NCI-H1048 (cell line): ENCODE results near the gene ACP3.
A peak's percentile ranks its signal among the peaks of the same experiment; 100 is the strongest.
"Not testable (repeated sequence)": the region's sequence is repeated elsewhere in the genome, so short reads cannot be mapped to it uniquely, and the experiment has no call there.

ENCODE experiments used
- DNase-seq: peaks from one replicate; lab custom pipeline; 2025; lab: John Stamatoyannopoulos, UW

The ACP3 gene

GRCh38 chr3:132360717-132361116, 43.5 kb downstream of the ACP3 start:
- no peak for DNase-seq

- no peak for DNase-seq
Observed at GRCh38 chr3:132362329-132362728, 45.1 kb downstream of the ACP3 start.

GRCh38 chr3:132368515-132368914, 51.3 kb downstream of the ACP3 start:
- DNase-seq = no peak

GRCh38 chr3:132368962-132369361, 51.8 kb downstream of the ACP3 start:
- no peak for DNase-seq

DNA sequence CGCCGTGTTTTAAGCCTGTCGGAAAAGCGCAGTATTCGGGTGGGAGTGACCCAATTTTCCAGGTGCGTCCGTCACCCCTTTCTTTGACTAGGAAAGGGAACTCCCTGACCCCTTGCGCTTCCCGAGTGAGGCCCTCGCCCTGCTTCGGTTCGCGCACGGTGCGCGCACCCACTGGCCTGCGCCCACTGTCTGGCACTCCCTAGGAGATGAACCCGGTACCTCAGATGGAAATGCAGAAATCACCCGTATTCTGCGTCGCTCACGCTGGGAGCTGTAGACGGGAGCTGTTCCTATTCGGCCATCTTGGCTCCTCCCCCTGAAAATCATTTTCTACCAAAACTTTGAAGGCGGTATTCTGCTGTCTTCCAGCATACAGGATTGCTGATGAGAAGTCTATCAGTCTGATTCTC, 59.7 kb downstream of the ACP3 start:
- not testable (repeated sequence) for DNase-seq

DNA sequence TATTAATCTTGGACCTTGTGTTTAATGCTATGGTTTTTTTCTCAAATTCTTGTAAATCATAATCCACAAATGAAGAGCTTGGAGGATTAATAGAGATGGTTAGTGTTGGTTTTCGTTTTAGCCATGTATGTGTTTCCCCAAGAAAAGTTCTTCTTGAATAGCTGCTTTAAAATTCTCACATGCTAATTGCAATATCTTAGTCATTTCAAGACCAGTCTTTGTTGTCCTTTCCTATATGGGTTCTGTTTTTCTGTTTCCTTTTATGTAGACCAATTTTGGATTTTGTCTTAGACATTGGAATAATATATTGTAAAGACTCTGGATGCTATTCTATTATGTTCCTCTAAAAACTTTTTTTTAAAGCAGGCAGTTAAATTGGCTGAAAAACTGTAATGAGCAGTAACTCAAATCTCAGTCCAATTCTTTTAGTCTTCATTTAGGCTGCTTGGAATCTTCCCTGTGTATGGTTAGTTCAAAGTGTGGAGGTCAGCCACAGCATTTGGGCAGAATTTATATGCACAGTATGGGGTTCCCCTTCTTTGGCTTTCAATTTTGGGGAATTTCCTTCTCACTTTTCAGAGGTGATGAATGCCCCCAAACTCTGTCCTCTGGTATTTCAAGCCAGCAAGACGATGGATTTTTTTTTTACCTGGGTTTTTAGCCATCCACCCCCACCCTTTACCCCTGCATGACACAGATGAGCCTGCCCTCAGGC, 61.0 kb downstream of the ACP3 start:
- DNase-seq = no peak

- DNase-seq = no peak
Observed at GRCh38 chr3:132378846-132379245, 61.6 kb downstream of the ACP3 start.

GRCh38 chr3:132380920-132381319, 63.7 kb downstream of the ACP3 start:
- DNase-seq = no peak

DNA sequence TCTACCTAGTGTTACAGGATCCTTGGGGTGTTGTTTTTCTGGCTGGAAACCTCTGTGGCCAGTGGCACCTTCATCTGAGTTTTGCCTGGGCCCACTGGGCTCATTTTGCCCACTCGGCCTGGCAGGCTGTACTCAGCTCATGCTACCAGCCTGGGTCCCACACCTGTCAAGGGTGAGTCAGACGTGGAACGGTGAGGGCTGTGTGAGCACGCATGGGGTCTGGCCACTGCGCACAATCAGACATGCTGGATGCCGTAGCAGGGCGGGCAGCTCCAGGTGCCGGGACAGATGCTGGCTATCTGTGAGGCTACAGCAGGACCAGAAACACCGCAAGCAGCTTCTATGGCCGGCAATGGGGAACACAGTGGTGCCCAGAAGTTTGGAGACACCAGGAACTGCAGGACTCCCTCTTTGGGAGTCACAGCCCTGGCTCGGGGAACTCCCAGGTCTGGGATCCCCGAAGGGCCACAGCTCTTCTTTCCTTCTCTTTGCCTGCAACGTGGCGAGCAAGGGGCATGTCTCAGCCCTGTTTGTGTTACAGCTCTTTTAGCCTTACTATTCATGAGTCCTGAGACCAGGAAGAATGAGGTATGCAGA, 64.2 kb downstream of the ACP3 start:
- DNase-seq = no peak

DNA sequence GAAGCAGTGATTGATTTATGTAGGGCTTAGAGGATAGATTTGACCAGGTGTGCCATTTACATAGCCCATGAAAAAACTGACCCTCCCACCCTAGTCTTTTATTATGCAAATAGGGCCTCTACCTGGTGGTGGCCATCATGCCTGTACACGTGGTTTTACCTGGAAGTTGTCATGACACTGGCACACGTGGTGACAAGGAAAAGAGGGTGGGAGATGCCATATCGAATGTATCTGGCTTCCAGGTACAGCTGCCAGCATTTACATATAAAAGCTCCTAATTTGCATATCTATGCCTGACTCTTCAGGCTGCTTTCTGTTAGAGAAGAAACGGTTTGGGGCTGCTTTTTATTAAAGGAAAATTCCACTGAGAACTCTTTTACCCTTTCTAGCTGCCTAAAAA, 65.1 kb downstream of the ACP3 start:
- peak; percentile 54 for DNase-seq

DNA sequence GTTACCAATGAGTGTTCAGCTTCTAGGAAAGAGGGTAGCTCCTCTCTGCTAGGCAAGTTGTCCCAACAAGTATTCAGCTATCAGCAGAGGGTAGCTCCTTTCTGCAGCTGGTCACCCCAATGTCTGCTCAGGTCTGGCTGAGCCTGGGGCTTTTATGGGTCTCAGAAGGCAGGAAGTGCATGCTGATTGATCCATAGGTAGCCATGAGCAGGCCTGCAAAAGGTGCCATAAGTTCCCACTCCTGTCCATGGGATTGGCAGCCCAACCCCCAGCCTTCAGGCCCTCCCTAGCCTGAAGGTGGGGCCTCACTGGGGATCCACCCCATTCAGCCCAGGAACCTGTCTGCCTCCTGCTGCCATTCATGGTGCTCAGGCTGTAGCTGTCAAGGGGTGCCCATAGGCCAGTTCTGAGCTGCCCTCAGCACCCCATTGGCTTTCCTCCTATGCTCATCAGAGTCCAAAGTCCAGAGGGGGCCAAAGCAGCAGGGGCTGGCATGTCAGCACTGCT, 65.5 kb downstream of the ACP3 start:
- DNase-seq = no peak

DNA sequence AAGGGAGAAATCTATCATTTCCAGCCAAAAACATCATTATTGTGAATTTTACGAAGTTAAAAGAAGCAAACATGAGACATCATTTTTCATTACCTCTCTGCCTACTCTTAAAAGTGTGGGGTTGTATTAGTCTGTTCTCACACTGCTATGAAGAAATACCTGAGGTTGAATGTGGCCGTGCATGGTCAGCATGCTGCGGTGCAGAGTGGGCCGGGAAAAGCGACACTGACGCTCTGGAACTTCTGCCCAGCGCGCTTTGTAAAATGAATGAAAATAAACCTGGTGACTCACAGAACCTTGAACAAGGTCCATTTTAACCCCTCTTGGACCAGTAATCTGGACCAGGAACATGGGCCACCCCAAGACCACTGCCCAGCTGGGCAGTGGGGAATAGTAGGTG, 69.1 kb downstream of the ACP3 start:
- DNase-seq = no peak

DNA sequence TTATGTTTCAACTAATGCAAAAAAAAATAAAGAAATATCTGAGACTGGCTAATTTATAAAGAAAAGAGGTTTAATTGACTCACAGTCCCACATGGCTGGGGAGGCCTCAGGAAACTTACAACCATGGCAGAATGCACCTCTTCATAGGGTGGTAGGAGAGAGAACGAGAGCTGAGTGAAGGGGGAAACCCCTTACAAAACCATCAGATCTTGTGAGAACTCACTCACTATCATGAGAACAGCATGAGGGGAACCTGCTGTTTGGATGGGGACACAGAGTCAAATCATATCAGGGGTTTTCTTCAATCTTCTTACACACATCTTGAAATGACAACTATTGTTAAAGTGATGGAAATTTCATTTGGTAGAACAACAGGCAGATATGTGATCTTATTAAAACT, 75.5 kb downstream of the ACP3 start:
- not testable (repeated sequence) for DNase-seq

GRCh38 chr3:132394320-132394719, 77.1 kb downstream of the ACP3 start:
- no peak for DNase-seq

DNA sequence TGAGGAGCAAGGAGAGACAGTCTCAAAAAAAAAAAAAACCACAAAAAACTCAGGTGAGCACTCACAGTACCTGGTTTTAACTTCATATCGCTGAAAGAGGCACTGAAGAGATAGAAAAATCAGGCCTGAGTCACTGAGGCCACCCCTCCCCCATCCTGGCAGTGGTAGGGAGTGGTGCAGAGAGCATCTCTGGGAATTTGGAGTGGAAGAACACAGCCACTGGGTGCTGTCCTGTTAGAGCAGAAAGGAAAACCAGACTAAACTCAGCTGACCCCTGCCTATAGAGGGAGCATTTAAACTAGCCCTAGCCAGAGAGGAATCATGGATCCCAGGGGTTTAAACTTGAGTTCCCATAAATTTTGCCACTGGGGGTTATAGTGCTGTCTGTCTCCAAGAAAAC, 77.9 kb downstream of the ACP3 start:
- DNase-seq = no peak

DNA sequence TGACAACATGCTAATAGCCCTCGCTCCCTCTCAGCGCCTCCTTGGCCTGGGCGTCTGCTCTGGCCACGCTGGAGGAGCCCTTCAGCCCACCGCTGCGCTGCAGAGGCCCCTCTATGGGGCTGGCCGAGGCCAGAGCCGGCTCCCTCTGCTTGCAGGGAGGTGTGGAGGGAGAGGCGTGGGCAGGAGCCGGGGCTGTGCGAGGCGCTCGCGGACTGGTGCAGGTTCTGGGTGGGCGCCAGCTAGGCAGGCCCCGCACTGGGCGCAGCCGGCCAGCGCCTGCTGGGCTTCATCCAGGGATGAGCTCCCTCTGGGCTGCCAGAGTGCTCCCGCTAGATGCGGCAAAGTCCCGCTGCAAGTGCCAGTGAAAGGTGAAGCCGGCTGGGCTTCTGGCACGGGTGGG, 79.0 kb downstream of the ACP3 start:
- no peak for DNase-seq

DNA sequence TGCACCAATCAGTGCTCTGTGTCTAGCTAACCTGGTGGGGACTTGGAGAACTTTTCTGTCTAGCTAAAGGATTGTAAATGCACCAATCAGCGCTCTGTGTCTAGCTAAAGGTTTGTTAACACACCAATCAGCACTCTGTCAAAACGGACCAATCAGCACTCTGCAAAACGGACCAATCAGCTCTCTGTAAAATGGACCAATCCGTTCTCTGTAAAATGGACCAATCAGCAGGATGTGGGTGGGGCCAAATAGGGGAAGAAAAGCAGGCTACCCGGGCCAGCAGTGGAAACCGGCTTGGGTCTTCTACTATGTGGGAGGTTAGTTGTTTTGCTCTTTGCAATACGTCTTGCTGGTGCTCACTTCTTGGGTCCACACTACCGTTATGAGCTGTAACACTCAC, 79.6 kb downstream of the ACP3 start:
- not testable (repeated sequence) for DNase-seq

DNA sequence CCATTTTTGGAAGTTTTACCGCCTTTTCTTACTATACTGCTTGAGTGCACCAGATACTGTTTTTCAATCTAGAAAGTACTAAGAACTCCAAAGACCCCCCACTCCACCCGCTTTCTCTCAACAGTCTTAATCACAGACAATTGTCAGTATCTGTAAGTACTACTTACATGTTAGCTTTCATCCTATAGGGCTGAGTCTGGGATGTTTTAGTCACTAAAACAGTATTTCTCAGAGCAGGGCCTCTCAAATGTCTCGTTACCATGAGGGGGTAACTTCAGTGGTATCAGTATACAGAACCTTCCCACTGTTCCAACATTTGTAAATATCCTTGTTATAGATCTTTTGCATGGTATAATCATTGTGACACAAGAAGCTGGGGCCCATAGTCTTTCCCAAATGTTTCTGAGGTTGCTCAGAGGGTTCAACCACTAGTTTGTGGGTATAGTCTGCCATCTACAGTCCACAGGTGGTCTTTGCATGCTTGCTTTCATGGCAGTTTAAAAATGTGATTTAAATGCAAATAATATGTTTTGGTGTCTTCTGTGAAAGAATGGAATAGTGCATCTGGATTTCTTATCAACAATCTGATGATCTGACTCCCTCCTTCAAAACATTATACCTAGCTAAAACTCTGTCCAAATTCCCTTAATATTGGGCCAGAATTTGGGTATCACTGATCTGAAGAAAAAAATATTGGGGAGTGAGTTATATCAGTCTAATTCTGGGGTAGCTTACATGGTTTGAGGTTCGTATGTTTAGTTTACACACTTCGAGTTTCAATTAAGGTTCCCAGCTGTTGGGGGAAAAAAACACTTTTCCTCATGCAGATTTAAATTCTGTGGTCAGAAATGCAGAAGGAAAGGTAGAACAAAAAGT, 82.1 kb downstream of the ACP3 start:
- no peak for DNase-seq

DNA sequence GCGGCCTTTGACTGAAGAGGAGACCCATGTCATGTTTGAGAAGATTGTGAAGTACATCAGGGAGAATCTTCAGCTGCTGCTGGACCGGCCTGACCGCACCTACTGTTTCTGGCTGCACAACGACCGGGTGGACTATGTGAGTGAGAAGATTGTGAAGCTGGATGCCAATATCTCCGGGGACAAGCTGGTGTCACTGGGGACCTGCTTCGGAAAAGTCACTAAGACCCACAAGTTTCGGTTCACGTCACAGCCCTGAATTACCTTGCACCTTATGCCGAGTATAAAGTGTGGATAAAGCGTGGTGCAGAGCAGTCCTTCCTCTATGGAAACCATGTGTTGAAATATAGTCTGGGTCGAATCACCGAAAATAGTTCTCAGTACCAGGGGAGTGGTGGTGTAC, 84.0 kb downstream of the ACP3 start:
- no peak for DNase-seq

GRCh38 chr3:132404276-132404675, 87.1 kb downstream of the ACP3 start:
- DNase-seq = no peak

DNA sequence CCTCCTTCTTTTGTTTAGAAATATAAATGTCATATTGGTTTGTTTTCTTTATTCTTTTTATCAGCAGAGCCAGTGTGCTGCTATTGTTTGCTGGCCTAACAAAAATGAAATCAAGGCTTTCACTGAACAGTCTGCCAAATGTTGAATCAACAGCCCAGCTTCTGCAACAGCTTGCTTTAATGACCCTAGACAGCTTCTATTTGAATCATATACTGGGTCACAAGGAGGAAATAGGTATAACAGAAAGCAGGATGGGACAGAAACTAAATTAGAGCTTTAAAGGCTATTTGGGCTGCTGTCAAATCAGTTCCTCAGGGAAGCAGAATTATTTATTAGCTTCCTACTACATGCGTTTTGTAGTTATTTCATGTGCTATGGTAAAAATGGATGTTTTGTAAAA, 88.0 kb downstream of the ACP3 start:
- no peak for DNase-seq

- no peak for DNase-seq
Observed at GRCh38 chr3:132405609-132406299, 88.5 kb downstream of the ACP3 start.
